Measurements from ENCODE around the gene TOP1.

- no peak for TF ChIP-seq ZZZ3 (IDR thresholded peaks at IDR 0.05)
- no peak for TF ChIP-seq TCF7L2 (IDR thresholded peaks at IDR 0.05; ENCODE audit: low read depth, low read length)
- no peak for TF ChIP-seq NCOA4 (IDR thresholded peaks at IDR 0.05; ENCODE audit: partially characterized antibody)
- TF ChIP-seq ZBTB7A (IDR thresholded peaks at IDR 0.05; ENCODE audit: borderline replicate concordance, control insufficient read depth, low read depth, low read length) = no peak
Measured at GRCh38 chr20:41152108-41152757, 123.6 kb downstream of the TOP1 start.
